Psoas muscle (tissue), 8 donors: ENCODE measurements around the gene SLC38A9. TPM values are rescaled to one million over a fixed set of nuclear protein-coding genes. Genes with fewer than 3 reads are reported as not detected.
"Not testable (repeated sequence)": the region's sequence is repeated elsewhere in the genome, so short reads cannot be mapped to it uniquely, and the experiment has no call there.

Experiments used
- ATAC-seq, 4 donors: fragments of 200-7000 bp; cut with Tn5 transposase; one replicate each; pipeline ENCODE4 v1.9.1; 2020; ENCODE audit warnings: moderate library complexity in 3 of 4, mild to moderate bottlenecking in 2 of 4
- DNase-seq, 2 donors: peaks; one replicate each; pipeline ENCODE4 v3.0.0-alpha.2; 2020
- H3K27ac ChIP-seq: fragments of 200-600 bp; one replicate; pipeline ENCODE4 v1.8.0; 2022
- H3K27me3 ChIP-seq, 3 donors: fragments of 200-600 bp in 1 of 3; one replicate each; pipeline versions ENCODE4 v1.6.1 to v1.8.0; 2013 to 2022; ENCODE audit warnings: low read length in 2 of 3, mild to moderate bottlenecking in 2 of 3, moderate library complexity in 1 of 3; ENCODE audit not compliant: insufficient read depth in 3 of 3
- H3K36me3 ChIP-seq, 2 donors: fragments of 200-600 bp in 1 of 2; one replicate each; pipeline versions ENCODE4 v1.6.1 to v1.8.0; 2013 to 2022; ENCODE audit warnings: low read depth in 1 of 2, mild to moderate bottlenecking in 1 of 2, moderate library complexity in 1 of 2; ENCODE audit not compliant: insufficient read depth in 1 of 2
- H3K4me1 ChIP-seq: fragments of 200-600 bp; one replicate; pipeline ENCODE4 v1.8.0; 2022
- H3K4me3 ChIP-seq: fragments of 200-600 bp; one replicate; pipeline ENCODE4 v1.8.0; 2022; ENCODE audit warnings: mild to moderate bottlenecking
- H3K9me3 ChIP-seq: fragments of 200-600 bp; one replicate; pipeline ENCODE4 v1.8.0; 2022
- CTCF ChIP-seq: fragments of 200-600 bp; IDR thresholded peaks from one replicate; pipeline ENCODE4 v1.8.0; 2022; ENCODE audit warnings: antibody characterized with exemption
- WGBS, 3 donors: extraction: QIAGEN DNeasy Blood & Tissue Kit; methylation state at CpG; one replicate each; pipeline versions ENCODE4 v1.1.6 to v1.1.7; 2013; 5-methylcytosine and 5-hydroxymethylcytosine counted together
- intact Hi-C, 2 donors: fragments of 100-400 bp; cut with DNase I; formaldehyde crosslinking; loops; one replicate each; pipeline versions ENCODE4 v1.11.0 to v1.14.2; 2022
- polyA plus RNA-seq, 3 donors: library from polyadenylated mRNA; stranded (reverse); fragments of 200-250 nt; gene quantifications; one replicate each; pipeline ENCODE4 v1.2.3, GENCODE V29; 2013
- total RNA-seq, 4 donors: library from RNA; stranded (reverse); fragmentation: NEBNext Ultra II Directional in 2 of 4; extraction: Animal tissue kit (Norgen Biotek cat#: 25700) in 2 of 4; gene quantifications; one replicate each; pipeline versions ENCODE4 v1.2.1 to v1.2.4, GENCODE V29; 2021 to 2023
- donor health status: healthy with polysubstance abuse.
- donor health status: DM: no; HTN: no; CAD: no; lungs with moderate emphysema.
- donor health status: Bipolar disorder and iron deficiency.
- donor health status: healthy.
- donor health status: DM: yes; HTN: yes; CAD: no.
- donor health status: DM: no; HTN: no; CAD: no.
- donor health status: DM: no; HTN: no; CAD: no.
- donor health status: DM: yes; HTN: yes; CAD: no.

Gene SLC38A9
- total and polyA plus RNA-seq, 7 donors = 4.3 to 7.2 (median 6.8) TPM

DNA sequence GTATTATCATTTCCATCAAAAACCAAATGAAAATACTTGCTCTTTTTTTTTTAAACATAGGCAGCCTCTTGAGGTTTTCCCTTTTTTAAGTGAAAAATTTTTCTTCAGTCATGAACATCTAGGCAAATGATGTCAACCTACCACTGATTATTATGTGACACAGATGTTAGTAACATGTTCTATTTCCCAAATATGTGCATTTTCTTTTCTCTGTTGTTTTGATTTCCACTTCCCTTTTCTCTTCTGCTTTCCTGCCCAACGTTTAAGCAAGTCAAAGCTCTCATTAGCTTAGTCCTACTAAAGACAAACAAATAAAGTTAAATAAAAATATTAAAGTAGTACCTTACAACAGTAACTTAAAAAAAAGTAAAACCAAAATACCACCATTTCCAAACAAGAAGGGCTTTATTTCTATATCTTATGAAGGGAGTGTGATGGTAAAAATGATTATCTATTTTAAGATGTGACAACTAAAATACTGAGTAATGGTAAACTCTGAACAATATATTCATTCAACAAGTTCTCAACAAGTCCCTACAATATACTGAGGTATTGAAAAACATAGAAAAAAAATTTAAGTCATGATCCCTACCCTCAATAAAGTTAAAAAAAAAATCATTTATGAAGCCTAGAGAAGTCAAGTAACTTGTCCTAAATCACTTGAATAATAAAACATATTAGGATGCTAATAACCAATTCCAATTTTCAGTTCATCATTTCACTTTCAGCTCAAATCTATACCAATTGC lies 9.4 kb downstream of the SLC38A9 start:
- intact Hi-C loops = no loop called here
- DNase-seq (no peak), ATAC-seq (no peak)
- H3K27me3 ChIP-seq = no peaks in the 10 kb centered on the region
- no peaks in the 10 kb centered on the region for H3K9me3 ChIP-seq
- no peak for TF ChIP-seq CTCF
- 56 to 62% (median 59%) methylated on average over 1 of the region's 1 CpG for WGBS, 3 donors
- H3K4me1 ChIP-seq = peaks cover 5% of the 10 kb centered on the region
- H3K36me3 ChIP-seq = peaks cover 0 to 20% of the 10 kb centered on the region in 2 donors
- H3K27ac ChIP-seq = no peak overlapping the region
- no peak overlapping the region for H3K4me3 ChIP-seq

- no peak for DNase-seq
- no peaks in the 10 kb centered on the region for H3K27me3 ChIP-seq
- H3K9me3 ChIP-seq = no peaks in the 10 kb centered on the region
- H3K27ac ChIP-seq = no peak overlapping the region
- H3K4me1 ChIP-seq = peaks cover 5% of the 10 kb centered on the region
- WGBS, 3 donors = 89 to 90% (median 89%) methylated on average over 3 of the region's 3 CpGs
- peaks cover 0 to 22% of the 10 kb centered on the region in 2 donors for H3K36me3 ChIP-seq
- no peak for TF ChIP-seq CTCF
- no peak for ATAC-seq
- H3K4me3 ChIP-seq = no peak overlapping the region
- intact Hi-C loops = no loop called here
Observed at GRCh38 chr5:55701462-55702103, 10.5 kb downstream of the SLC38A9 start.

GRCh38 chr5:55700745-55701144 lies 11.4 kb downstream of the SLC38A9 start:
- WGBS, 3 donors = 71 to 98% (median 73%) methylated on average over 1 to 2 of the region's 2 CpGs
- no peak for TF ChIP-seq CTCF
- no peak for DNase-seq
- H3K27me3 ChIP-seq = no peaks in the 10 kb centered on the region
- H3K4me1 ChIP-seq = peaks cover 5% of the 10 kb centered on the region
- ATAC-seq = no peak
- intact Hi-C loops = no loop called here
- H3K27ac ChIP-seq = no peak overlapping the region
- H3K4me3 ChIP-seq = no peak overlapping the region
- H3K36me3 ChIP-seq = peaks cover 0 to 22% of the 10 kb centered on the region in 2 donors
- H3K9me3 ChIP-seq = no peaks in the 10 kb centered on the region

DNA sequence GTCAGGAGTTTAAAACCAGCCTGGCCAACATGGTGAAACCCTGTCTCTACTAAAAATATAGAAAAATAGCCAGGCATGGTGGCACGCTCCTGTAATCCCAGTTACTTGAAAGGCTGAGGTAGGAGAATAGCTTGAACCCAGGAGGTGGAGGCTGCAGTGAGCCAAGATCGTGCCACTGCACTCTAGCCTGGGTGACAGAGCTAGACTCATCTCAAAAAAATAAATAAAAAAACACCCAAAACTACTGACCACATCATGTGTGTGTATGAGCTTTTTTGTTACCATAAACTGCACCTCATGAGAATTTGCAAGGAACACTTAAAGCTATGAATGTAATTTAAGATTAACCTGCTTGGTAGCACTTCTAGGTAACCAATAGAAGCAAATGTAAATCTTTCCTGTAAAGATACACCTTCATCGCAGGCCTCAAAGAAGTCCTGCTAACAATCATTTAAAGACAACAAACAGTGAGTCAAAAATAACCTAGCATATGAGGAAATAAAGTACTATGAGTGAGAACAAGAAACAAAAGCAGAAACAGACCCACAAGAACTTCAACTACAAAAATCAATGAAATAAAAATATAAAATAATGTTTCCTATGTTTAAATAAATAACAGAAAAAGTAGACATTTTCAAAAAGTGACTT lies 13.0 kb downstream of the SLC38A9 start:
- Histone ChIP-seq H3K36me3 (peaks cover 0 to 19% of the 10 kb centered on the region in 2 donors), H3K9me3 (no peaks in the 10 kb centered on the region), H3K4me1 (peaks cover 5% of the 10 kb centered on the region), H3K4me3 (no peak overlapping the region), H3K27ac (no peak overlapping the region), H3K27me3 (no peaks in the 10 kb centered on the region)
- intact Hi-C loops = loop anchor here in 1 of 2 donors (5.0 kb wide), 1 partner anchor 527 kb away; the partner anchor contains the start of gene CDC20B
- 61 to 88% (median 68%) methylated on average over 3 of the region's 3 CpGs for WGBS, 3 donors
- peak in 1 of 4 donors; percentile 47 for ATAC-seq
- no peak for TF ChIP-seq CTCF
- no peak for DNase-seq

DNA sequence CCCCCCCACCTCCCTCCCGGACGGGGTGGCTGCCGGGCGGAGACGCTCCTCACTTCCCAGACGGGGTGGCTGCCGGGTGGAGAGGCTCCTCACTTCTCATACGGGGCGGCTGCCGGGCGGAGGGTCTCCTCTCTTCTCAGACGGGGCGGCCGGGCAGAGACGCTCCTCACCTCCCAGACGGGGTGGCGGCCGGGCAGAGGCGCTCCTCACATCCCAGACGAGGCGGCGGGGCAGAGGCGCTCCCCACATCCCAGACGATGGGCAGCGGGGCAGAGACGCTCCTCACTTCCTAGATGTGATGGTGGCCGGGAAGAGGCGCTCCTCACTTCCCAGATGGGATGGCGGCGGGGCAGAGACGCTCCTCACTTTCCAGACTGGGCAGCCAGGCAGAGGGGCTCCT lies 15.4 kb downstream of the SLC38A9 start:
- H3K9me3 ChIP-seq, H3K27ac ChIP-seq, H3K4me3 ChIP-seq, ATAC-seq, H3K36me3 ChIP-seq, H3K27me3 ChIP-seq, DNase-seq: not testable (repeated sequence)
- H3K4me1 ChIP-seq = peaks cover 11% of the 10 kb centered on the region
- intact Hi-C loops = loop anchor here in 1 of 2 donors (5.0 kb wide), 1 partner anchor 524 kb away; the partner anchor contains the start of gene CDC20B
- WGBS, 3 donors = 94 to 99% (median 97%) methylated on average over 12 to 28 of the region's 31 CpGs
